ENCODE results near the gene TMEM115.
"Not testable (repeated sequence)": the region's sequence is repeated elsewhere in the genome, so short reads cannot be mapped to it uniquely, and the experiment has no call there.

TMEM115 gene

DNA sequence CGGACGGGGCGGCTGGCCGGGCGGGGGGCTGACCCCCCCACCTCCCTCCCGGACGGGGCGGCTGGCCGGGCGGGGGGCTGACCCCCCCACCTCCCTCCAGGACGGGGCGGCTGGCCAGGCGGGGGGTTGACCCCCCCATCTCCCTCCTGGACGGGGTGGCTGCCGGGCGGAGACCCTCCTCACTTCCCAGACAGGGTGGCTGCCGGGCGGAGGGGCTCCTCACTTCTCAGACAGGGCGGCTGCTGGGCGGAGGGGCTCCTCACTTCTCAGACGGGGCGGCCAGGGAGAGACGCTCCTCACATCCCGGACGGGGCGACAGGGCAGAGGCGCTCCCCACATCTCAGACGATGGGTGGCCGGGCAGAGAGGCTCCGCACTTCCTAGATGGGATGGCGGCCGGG lies 47.3 kb downstream of the TMEM115 start:
- not testable (repeated sequence) for DNase-seq
